C4-2B (cell line): ENCODE results near the gene UAP1L1.
"Not testable (repeated sequence)": the region's sequence is repeated elsewhere in the genome, so short reads cannot be mapped to it uniquely, and the experiment has no call there.

Experiments used
- H3K27ac ChIP-seq: fragments of 450-650 bp; 2 replicates; pipeline ENCODE4 v1.5.1; 2017
- CTCF ChIP-seq: fragments of 450-650 bp; conservative IDR thresholded peaks from 2 replicates; pipeline ENCODE4 v1.5.1; 2017; ENCODE audit warnings: mild to moderate bottlenecking
- ZFX ChIP-seq: fragments of 450-650 bp; IDR thresholded peaks from 2 replicates; pipeline ENCODE4 v1.6.1; 2017

Gene UAP1L1

GRCh38 chr9:137055385-137056364 is 21.6 kb upstream of the UAP1L1 start:
- peak overlapping the region; percentile 88 for H3K27ac ChIP-seq
- TF ChIP-seq CTCF (no peak), ZFX (no peak)

GRCh38 chr9:137056739-137057415 is 20.4 kb upstream of the UAP1L1 start:
- peak overlapping the region; percentile 63 for H3K27ac ChIP-seq

GRCh38 chr9:137057545-137057944 is 19.8 kb upstream of the UAP1L1 start:
- TF ChIP-seq CTCF: no peak
- no peak for TF ChIP-seq ZFX
- H3K27ac ChIP-seq: peak overlapping the region; percentile 63

More at GRCh38 chr9:137056739-137057415, 20.4 kb upstream of the UAP1L1 start:
- TF ChIP-seq CTCF (no peak), ZFX (no peak)

GRCh38 chr9:137058521-137059234 is 18.6 kb upstream of the UAP1L1 start:
- H3K27ac ChIP-seq: peak overlapping the region; percentile 63; the same call in 1 of the 2 replicates

GRCh38 chr9:137062384-137062783 is 14.9 kb upstream of the UAP1L1 start:
- no peak for TF ChIP-seq CTCF
- no peak for TF ChIP-seq ZFX
- H3K27ac ChIP-seq: no peak overlapping the region

More at GRCh38 chr9:137058521-137059234, 18.6 kb upstream of the UAP1L1 start:
- TF ChIP-seq ZFX (no peak), CTCF (no peak)

- H3K27ac ChIP-seq: not testable (repeated sequence)
Measured at GRCh38 chr9:137062798-137063197, 14.5 kb upstream of the UAP1L1 start.

- peak overlapping the region; percentile 2; the same call in 1 of the 2 replicates for H3K27ac ChIP-seq
- TF ChIP-seq ZFX (no peak), CTCF (no peak)
Measured at GRCh38 chr9:137063311-137064026, 13.8 kb upstream of the UAP1L1 start.
